Motor neuron (in vitro differentiated cells): ENCODE data around the gene LRRC74A. TPM values are rescaled to one million over a fixed set of nuclear protein-coding genes. Genes with fewer than 3 reads are reported as not detected.

ENCODE experiments used
- ATAC-seq, 8 experiments: fragments of 200-7000 bp; cut with Tn5 transposase; replicated peaks in 6 of 8; 2 replicates each; pipeline ENCODE4 v1.8.0; 2021; ENCODE audit warnings: mild to moderate bottlenecking in 8 of 8, moderate library complexity in 8 of 8
- H3K27ac ChIP-seq, 2 donors: fragments of 250-450 bp; sonication (Bioruptor Pico); 2 replicates each; pipeline ENCODE4 v1.9.0; 2021; ENCODE audit warnings: antibody characterized with exemption in 2 of 2, mild to moderate bottlenecking in 2 of 2, moderate library complexity in 1 of 2
- H3K4me1 ChIP-seq, 2 donors: fragments of 250-450 bp; sonication (Bioruptor Pico); replicated peaks in 1 of 2; 2 replicates each; pipeline ENCODE4 v1.6.1; 2021; ENCODE audit warnings: antibody characterized with exemption in 2 of 2, mild to moderate bottlenecking in 2 of 2, moderate library complexity in 1 of 2
- H3K4me3 ChIP-seq, 5 donors: fragments of 250-450 bp; sonication (Bioruptor Pico); 2 replicates each; pipeline ENCODE4 v1.9.0; 2021; ENCODE audit warnings: antibody characterized with exemption in 5 of 5, mild to moderate bottlenecking in 5 of 5, moderate library complexity in 4 of 5
- WGBS, 10 experiments: fragments of 450-650 bp; shearing (Covaris generic); methylation state at CpG; one replicate each; pipeline ENCODE4 v1.0.0; 2022; 5-methylcytosine and 5-hydroxymethylcytosine counted together
- in situ Hi-C, 9 experiments: fragments of 400-800 bp; cut with MboI; loops; one replicate each; pipeline ENCODE4 v1.15.0; 2021; ENCODE audit warnings: low sequenced_read_pairs in 9 of 9, low pct_unique_long_range_greater_than_20kb in 2 of 9; ENCODE audit not compliant: unreplicated experiment in 9 of 9
- total RNA-seq, 8 experiments: library from RNA; unstranded; fragments of 300-600 nt; gene quantifications; 2 replicates each; pipeline versions ENCODE4 v1.2.3 to v1.2.4, GENCODE V29; 2022

LRRC74A gene
- total RNA-seq, 8 experiments from 2014 or later = 0.38 to 0.80 TPM; not detected in 6

DNA sequence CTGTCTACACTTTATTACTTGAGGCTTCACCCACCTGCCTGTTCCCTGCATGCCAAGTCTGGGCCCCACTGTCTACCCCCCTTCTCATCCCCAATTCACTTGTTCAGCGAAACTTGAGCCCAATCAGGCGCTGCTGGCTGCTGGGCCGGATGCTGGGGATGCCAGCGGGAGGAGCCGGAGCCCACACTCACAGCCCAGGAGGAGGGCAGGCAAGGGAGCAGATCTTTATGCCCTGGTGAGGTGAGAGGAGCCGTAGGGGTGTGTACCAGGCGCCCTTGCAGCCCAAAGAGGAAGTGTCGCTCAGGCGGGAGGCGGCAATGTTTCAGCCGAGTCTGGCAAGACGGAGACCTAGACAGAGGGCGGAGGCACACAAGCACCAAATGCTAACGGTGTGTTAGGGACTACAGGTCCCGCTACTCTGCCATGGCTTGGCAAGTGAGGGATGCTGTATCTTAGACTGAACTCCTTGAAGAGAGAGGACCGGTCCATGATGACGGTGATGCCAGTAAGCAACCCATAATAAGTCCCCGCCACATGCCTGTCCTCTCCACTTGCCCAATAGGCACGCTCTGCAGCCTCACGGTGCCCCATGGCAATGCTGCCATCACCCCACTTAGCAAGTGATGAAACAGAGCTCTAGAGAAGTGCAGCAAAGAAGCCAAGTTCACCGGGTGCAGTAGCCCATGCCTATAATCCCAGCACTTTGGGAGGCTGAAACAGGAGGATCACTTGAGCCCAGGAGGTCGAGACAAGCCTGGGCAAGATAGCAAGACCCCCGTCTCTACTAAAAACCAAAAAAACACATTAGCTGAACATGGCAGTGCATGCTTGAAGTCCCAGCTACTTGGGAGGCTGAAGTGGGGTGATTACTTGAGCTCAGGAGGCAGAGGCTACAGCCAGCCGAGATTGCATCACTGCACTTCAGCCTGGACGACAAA is 41.6 kb downstream of the LRRC74A start:
- Histone ChIP-seq H3K4me1 (peaks cover 0 to 3% of the 10 kb centered on the region in 2 donors), H3K27ac (no peak overlapping the region), H3K4me3 (no peak overlapping the region)
- WGBS, 10 experiments = 20 to 100% (median 80%) methylated on average over 1 to 9 of the region's 25 CpGs; no CpG with 5 or more reads in 2 of the 10 experiments
- ATAC-seq = no peak
- in situ Hi-C loops = loop anchor here in 1 of 9 experiments (25.0 kb wide), 1 partner anchor 445 kb away; the partner anchor contains the start of genes GSTZ1 and POMT2

DNA sequence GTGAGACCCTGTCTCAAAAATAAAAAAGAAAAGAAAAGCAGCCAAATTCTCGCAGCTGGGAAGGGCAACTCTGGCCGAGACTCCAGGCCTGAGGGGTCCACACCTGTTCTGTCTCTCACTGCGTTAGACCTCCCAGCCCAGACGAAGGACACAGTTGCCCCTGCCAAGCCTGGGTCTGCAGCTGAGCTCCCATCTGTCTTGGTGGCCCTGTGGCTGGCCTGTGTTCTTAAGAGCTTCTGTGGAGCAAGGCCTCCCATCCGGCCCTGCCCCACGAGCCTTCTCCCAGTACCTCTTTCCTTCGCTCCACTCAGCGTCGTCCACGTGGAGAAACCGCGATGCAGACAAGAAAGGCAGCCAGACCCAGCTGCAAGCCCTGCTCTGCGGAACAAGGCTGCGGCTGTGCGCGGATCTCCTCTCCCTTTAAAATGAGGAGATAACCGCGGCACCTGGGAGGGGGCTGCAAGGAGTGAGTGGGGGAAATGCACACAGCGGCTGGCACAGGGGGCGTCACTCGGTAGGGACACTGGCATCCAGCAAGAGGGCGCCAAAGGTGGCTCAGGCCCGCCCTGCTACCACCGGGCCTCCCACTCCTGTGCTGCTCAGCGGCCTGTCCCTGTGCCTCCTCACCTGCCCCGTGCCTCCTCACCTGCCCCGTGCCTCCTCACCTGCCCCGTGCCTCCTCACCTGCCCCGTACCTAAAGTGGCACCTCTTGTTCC is 42.4 kb downstream of the LRRC74A start:
- in situ Hi-C loops = loop anchor here in 1 of 9 experiments (25.0 kb wide), 1 partner anchor 444 kb away; the partner anchor contains the start of genes GSTZ1 and POMT2
- Histone ChIP-seq H3K27ac (no peak overlapping the region), H3K4me3 (no peak overlapping the region), H3K4me1 (peaks cover 0 to 3% of the 10 kb centered on the region in 2 donors)
- ATAC-seq = no peak
- 56 to 89% (median 67%) methylated on average over 1 to 14 of the region's 29 CpGs; no CpG with 5 or more reads in 3 of the 10 experiments for WGBS, 10 experiments

DNA sequence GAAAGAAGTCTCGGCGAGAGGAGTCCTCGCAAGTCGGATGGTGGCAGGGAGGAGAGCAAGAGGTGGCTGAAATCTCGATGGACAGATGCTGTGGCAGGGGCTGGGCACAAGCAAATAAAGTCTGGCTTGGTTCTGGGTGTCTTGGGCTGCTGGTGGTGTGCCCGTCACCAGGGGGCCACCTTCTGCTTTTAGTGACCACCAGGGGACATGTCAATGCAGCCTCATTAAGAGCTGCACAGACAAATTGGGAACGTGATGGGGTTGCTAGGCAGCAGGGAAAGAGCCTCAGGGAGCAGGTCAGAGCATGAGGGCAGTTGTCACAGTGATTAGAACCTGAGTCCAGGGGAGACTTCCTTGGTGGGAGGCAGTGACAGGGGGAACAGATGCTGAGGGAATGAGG is 44.0 kb downstream of the LRRC74A start:
- Histone ChIP-seq H3K4me1 (no peaks in the 10 kb centered on the region), H3K4me3 (no peak overlapping the region), H3K27ac (no peak overlapping the region)
- 0 to 82% (median 62%) methylated on average over 1 to 6 of the region's 7 CpGs; no CpG with 5 or more reads in 5 of the 10 experiments for WGBS, 10 experiments
- ATAC-seq = peak in 3 of 8 experiments; percentile 19 to 60 (median 57)
- in situ Hi-C loops = loop anchor here in 2 of 9 experiments (10.0 to 25.0 kb wide), 2 partner anchors 195 to 442 kb away; partner anchors contain the start of genes GSTZ1 (in 1 of the 2) and POMT2 (in 1 of the 2)

DNA sequence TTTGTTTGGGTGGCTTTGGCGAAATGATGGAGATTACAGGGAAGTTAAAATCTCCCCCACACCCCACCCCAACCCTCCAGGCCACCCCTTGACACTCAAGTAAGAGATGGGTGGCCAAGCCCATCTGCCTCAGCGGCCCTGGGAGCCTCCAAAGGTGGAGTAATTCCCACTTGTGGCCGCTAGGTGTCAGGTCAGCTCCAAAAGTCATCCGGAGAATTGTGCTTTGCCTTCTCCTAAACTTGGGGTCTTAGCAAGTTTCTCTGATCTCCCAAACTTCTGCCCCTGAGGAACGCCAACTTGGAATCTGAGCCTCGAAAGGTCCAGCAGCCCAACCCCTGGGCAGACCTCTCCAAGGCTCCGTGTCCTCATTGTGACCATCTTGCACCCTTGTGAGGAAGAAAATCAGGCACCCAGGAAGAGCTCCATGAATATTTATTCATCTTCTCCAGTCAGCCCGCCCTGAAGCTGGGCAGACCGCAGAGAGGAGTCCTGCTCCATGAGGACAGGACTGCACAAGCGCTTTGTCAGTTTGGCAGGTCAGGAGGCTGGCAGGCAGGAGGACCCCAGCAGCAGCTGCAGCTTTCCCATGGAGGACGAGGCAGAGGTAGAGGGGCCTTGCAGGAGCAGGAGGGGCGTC is 46.7 kb downstream of the LRRC74A start:
- 0 to 60% (median 30%) methylated on average over 1 to 7 of the region's 12 CpGs; no CpG with 5 or more reads in 2 of the 10 experiments for WGBS, 10 experiments
- ATAC-seq = peak; percentile 27 to 76 (median 40)

DNA sequence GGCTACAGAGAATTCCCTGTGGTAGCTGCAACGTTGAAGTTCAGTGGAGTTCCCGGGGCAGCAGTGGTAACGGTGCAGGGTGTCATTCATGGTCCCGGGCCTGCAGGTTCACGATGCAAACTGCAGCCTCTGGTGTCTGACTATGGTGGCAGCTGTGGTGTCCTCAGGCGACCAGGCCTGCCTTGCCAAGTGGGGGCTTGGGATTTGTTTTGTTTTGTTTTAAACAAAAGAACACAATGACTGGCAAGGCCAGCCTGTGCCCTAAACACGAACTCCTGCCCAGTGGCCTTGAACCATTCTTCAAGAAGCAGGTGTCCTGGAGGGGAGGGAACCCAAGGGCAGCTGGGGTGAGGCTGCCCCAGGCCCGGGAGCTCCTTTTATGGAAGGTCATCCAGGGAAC is 48.5 kb downstream of the LRRC74A start:
- H3K4me1 ChIP-seq = peaks cover 2% of the 10 kb centered on the region in 2 donors
- ATAC-seq = no peak
- no peak overlapping the region for H3K27ac ChIP-seq
- H3K4me3 ChIP-seq = no peak overlapping the region
- in situ Hi-C loops = loop anchor here in 3 of 9 experiments (10.0 to 25.0 kb wide), 2 partner anchors 190 to 438 kb away; partner anchors contain the start of genes GSTZ1 (in 2 of the 3) and POMT2 (in 2 of the 3)
- WGBS, 10 experiments = 28 to 90% (median 87%) methylated on average over 1 to 7 of the region's 8 CpGs; no CpG with 5 or more reads in 5 of the 10 experiments

More for the DNA sequence above, 46.7 kb downstream of the LRRC74A start:
- Histone ChIP-seq H3K4me3 (no peak overlapping the region), H3K27ac (no peak overlapping the region), H3K4me1 (peaks cover 2% of the 10 kb centered on the region in 2 donors)
- in situ Hi-C loops = loop anchor here in 2 of 9 experiments (10.0 to 25.0 kb wide), 2 partner anchors 192 to 439 kb away; partner anchors contain the start of genes GSTZ1 (in 1 of the 2) and POMT2 (in 1 of the 2)

DNA sequence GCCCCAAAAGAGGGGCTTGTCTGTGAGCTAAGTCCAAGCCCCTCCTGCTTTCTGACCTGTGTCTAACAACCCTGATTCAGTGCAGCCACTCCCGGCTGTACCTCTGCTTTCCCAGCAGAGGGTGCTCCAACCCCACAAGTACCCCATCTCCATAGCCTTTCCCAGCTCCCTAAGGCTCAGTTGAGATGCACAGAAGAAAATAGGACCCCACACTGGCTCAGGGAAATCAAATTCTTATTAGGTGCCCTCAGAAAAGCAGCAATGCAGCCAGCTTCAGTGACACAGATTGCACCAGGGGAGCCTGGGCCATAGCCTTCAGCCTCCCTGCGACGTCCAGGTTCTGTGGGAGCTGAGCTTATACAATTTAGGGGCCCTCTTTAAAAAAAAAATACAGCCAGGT is 49.9 kb downstream of the LRRC74A start:
- ATAC-seq = peak; percentile 88 to 99 (median 97)
- in situ Hi-C loops = loop anchor here in 3 of 9 experiments (10.0 to 25.0 kb wide), 2 partner anchors 189 to 436 kb away; partner anchors contain the start of genes GSTZ1 (in 1 of the 3) and POMT2 (in 1 of the 3)
- H3K4me3 ChIP-seq = no peak overlapping the region
- 0 to 67% (median 31%) methylated on average over 1 to 3 of the region's 3 CpGs; no CpG with 5 or more reads in 6 of the 10 experiments for WGBS, 10 experiments
- peaks cover 2% of the 10 kb centered on the region in 2 donors for H3K4me1 ChIP-seq
- H3K27ac ChIP-seq = no peak overlapping the region

DNA sequence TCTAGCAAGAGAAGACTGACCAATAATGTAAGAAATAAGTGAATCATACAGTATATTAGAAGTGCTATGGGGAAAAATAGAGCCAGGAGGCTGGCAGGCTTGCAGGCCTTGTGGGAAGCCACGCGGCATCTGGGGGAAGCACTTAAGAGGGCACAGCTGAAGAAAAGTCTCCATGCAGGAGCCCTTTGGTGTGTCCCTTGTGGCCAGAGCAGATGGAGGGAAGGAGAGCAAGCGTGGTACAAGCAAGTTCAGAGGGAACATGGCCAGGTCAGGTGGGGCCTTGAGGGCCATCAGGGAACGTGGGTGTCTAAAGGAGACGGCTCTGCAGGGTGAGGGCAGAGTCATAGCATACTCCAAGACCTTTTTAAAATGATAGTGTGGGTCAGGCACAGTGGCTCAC is 51.7 kb downstream of the LRRC74A start:
- Histone ChIP-seq H3K4me3 (no peak overlapping the region), H3K4me1 (peaks cover 2 to 5% of the 10 kb centered on the region in 2 donors), H3K27ac (no peak overlapping the region)
- no peak for ATAC-seq
- 80 to 100% (median 93%) methylated on average over 1 to 4 of the region's 5 CpGs; no CpG with 5 or more reads in 3 of the 10 experiments for WGBS, 10 experiments
- in situ Hi-C loops = loop anchor here in 3 of 9 experiments (10.0 to 25.0 kb wide), 2 partner anchors 187 to 434 kb away; partner anchors contain the start of genes GSTZ1 (in 1 of the 3) and POMT2 (in 1 of the 3)

DNA sequence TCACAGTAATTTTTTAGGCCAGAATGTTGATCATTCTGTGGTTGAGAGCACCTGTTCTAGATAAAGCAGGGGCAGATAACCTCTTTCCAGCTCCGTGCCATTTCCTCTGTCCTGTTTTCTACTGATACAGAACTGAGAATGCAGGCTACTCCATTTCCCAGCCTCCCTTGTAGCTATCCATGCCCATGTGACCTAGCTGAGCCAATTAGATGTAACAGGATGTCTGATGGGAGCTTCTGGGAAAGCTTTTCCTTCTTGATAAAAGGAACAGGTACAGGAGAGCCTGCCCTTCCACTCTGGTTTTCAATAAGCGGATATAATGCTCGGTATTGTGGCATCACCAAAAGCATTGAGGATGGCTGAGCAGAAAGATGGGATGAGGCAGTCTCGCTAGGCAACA is 54.2 kb downstream of the LRRC74A start:
- in situ Hi-C loops = loop anchor here in 2 of 9 experiments (10.0 to 25.0 kb wide), 2 partner anchors 194 to 432 kb away; partner anchors contain the start of genes GSTZ1 (in 1 of the 2) and POMT2 (in 1 of the 2)
- ATAC-seq = no peak
- 89 to 100% (median 95%) methylated on average over 1 to 4 of the region's 4 CpGs; no CpG with 5 or more reads in 4 of the 10 experiments for WGBS, 10 experiments

DNA sequence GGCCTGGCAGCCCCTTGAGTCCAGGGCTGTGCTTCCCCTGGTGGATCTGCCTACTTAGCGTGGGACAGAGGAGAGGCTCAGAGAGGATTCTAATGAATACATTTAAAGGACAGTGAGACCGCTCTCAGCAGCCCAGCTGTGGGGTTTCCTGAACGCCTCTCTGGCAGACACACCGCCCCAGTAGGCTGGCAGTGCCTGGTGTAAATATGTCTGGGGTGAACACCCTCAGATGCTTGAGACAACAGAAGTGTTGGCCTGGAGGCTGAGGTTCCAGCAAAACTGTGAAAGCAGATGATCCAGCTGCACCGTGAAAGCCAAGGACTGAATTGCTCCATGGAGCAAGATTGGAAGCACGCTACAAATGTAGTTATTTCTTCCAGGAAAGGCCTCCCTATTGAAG is 55.1 kb downstream of the LRRC74A start:
- no peak for ATAC-seq
- no peak overlapping the region for H3K27ac ChIP-seq
- 87 to 100% methylated on average over 1 to 3 of the region's 6 CpGs; no CpG with 5 or more reads in 8 of the 10 experiments for WGBS, 10 experiments

More for the DNA sequence above, 54.2 kb downstream of the LRRC74A start:
- H3K4me1 ChIP-seq = peaks cover 2 to 6% of the 10 kb centered on the region in 2 donors
- no peak overlapping the region for H3K27ac ChIP-seq
- no peak overlapping the region for H3K4me3 ChIP-seq

DNA sequence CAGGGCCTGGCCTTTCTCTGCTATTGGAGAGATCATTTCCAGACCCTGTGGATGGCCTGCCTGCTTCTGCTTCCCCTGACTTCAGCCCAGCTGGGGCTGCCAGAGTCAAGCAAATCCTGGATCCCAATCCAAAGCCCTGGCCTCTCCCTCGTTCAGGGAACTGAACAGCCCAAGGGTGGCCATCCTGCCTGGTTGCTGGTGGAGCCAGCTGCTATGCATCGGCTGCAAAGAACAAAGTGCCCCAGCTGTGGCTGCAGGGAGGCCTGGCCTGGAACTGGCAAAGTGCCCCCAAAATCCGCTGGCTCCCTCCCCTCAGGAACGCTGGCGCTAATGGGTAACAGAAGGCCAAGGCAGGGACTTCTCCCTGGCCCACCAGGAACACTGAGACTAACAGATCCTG is 56.4 kb downstream of the LRRC74A start:
- whole genome bisulfite sequencing, 10 experiments = 0 to 100% (median 43%) methylated on average over 1 to 5 of the region's 5 CpGs; no CpG with 5 or more reads in 6 of the 10 experiments
- in situ Hi-C loops = loop anchor here in 2 of 9 experiments (10.0 to 25.0 kb wide), 2 partner anchors 192 to 430 kb away; partner anchors contain the start of genes GSTZ1 (in 1 of the 2) and POMT2 (in 1 of the 2)
- peak in 2 of 8 experiments; percentile 51 to 91 for ATAC-seq

More for the DNA sequence above, 55.1 kb downstream of the LRRC74A start:
- peaks cover 0 to 4% of the 10 kb centered on the region in 2 donors for H3K4me1 ChIP-seq
- in situ Hi-C loops = loop anchor here in 2 of 9 experiments (10.0 to 25.0 kb wide), 2 partner anchors 193 to 431 kb away; partner anchors contain the start of genes GSTZ1 (in 1 of the 2) and POMT2 (in 1 of the 2)
- H3K4me3 ChIP-seq = no peak overlapping the region

DNA sequence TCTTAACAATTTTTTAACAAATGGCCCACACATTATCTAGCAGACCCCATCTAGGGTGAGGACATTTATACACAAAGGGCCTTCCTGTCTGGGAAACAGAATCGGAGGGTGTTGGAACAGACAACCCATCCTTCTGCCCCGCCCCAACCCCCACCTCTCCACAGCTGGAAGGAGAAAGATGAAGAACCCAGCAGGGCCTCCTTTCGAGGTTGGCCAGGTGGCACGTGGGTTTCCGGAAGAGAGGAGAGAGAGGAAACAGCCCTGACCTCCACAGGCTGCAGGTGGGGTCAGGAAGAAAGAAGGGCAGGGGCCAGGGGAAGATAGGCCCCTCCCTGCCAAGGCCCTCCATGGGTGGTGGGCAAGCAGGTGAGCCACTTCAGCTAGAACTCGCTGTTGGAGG is 57.2 kb downstream of the LRRC74A start:
- H3K27ac ChIP-seq = no peak overlapping the region
- 60 to 100% (median 85%) methylated on average over 1 to 4 of the region's 6 CpGs; no CpG with 5 or more reads in 4 of the 10 experiments for WGBS, 10 experiments
- H3K4me1 ChIP-seq = peaks cover 0 to 4% of the 10 kb centered on the region in 2 donors
- no peak overlapping the region for H3K4me3 ChIP-seq
- in situ Hi-C loops = loop anchor here in 2 of 9 experiments (10.0 to 25.0 kb wide), 2 partner anchors 191 to 429 kb away; partner anchors contain the start of genes GSTZ1 (in 1 of the 2) and POMT2 (in 1 of the 2)
- no peak for ATAC-seq

More for the DNA sequence above, 56.4 kb downstream of the LRRC74A start:
- Histone ChIP-seq H3K4me3 (no peak overlapping the region), H3K4me1 (peaks cover 0 to 4% of the 10 kb centered on the region in 2 donors), H3K27ac (no peak overlapping the region)
